ENCODE results near the gene DCAF17. TPM values are rescaled to one million over a fixed set of nuclear protein-coding genes. Genes with fewer than 3 reads are reported as not detected.
A peak's percentile ranks its signal among the peaks of the same experiment; 100 is the strongest.

Gene DCAF17
- total RNA-seq, 1 experiment from 2014 or later = 20.8 TPM

DNA sequence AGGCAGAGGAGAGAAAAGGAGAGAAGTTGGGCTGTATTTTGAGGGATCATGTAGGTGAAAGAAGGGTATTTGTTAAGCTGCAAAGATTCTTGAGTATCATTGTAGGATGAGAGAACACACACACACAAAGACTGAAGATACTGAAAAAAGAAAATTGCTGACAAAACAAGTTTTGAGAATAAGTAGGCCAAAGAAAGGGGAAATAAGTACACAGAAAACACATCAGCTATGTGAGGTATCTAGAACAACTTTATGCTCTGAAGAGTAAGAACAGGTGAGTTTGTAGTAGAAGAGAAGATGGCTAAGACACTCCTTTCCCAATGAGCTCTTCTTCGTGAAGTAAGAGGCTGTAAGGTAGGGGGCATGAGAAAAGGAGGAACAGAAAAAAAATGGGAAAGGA lies 28.5 kb upstream of the DCAF17 start:
- no peak for TF ChIP-seq CTCF (IDR thresholded peaks at IDR 0.05; ENCODE audit: unreplicated experiment)
- Mint-ChIP-seq H3K9me3 (ENCODE audit: unreplicated experiment) (peaks cover 15% of the 10 kb centered on the region), H3K4me1 (ENCODE audit: insufficient read depth, unreplicated experiment) (peaks cover 48% of the 10 kb centered on the region), H3K27ac (ENCODE audit: low read depth, unreplicated experiment) (peak overlapping the region; percentile 24), H3K36me3 (ENCODE audit: insufficient read depth, unreplicated experiment) (no peaks in the 10 kb centered on the region), H3K4me3 (ENCODE audit: unreplicated experiment) (no peak overlapping the region), H3K27me3 (ENCODE audit: insufficient read depth, unreplicated experiment) (no peaks in the 10 kb centered on the region)
- ChIA-PET POLR2A (interaction anchor here (0.6 to 1.1 kb wide), 4 partner anchors 10 to 477 kb away, joined by 3 to 6 read pairs (median 4); partner anchors contain the start of genes DCAF17 and METTL8), CTCF (interaction anchor here (0.6 kb wide), 1 partner anchor 14 kb away, joined by 3 read pairs; no protein-coding TSS in a partner anchor)
- intact Hi-C loops (cut with micrococcal nuclease) = no loop called here
- BruUV-seq (replicated peaks) = no TSS peak
- DNase-seq (ENCODE audit: unreplicated experiment) = no peak

DNA sequence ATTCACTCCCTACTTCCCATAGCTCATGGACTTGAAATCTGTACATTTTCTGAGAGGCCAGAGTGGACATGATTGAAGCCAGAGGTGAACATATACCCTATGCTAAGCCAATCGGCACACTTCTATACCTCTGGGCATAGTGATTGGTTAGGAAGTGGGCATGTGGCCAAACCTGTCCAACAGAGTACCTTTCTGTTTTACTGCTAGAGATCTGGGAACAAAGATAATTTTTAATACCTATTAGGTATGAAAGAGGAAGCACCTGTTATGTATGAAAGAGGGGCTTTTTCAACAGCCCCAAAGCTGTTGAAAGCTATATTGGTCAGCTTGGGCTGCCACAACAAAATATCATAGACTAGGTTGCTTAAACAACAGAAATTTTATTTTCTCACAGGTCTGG lies 28.0 kb upstream of the DCAF17 start:
- Mint-ChIP-seq H3K4me3 (ENCODE audit: unreplicated experiment) (no peak overlapping the region), H3K27ac (ENCODE audit: low read depth, unreplicated experiment) (peak overlapping the region; percentile 24), H3K4me1 (ENCODE audit: insufficient read depth, unreplicated experiment) (peaks cover 52% of the 10 kb centered on the region), H3K36me3 (ENCODE audit: insufficient read depth, unreplicated experiment) (no peaks in the 10 kb centered on the region), H3K9me3 (ENCODE audit: unreplicated experiment) (peaks cover 15% of the 10 kb centered on the region), H3K27me3 (ENCODE audit: insufficient read depth, unreplicated experiment) (no peaks in the 10 kb centered on the region)
- BruUV-seq (replicated peaks) = no TSS peak
- no peak for TF ChIP-seq CTCF (IDR thresholded peaks at IDR 0.05; ENCODE audit: unreplicated experiment)
- ChIA-PET POLR2A (interaction anchor here (1.0 to 1.4 kb wide), 4 partner anchors 10 to 478 kb away, joined by 3 to 6 read pairs (median 4); partner anchors contain the start of genes DCAF17 and METTL8), CTCF (interaction anchor here (0.6 to 0.7 kb wide), 3 partner anchors 14 to 166 kb away, joined by 3 read pairs; no protein-coding TSS in a partner anchor)
- no peak for DNase-seq (ENCODE audit: unreplicated experiment)
- intact Hi-C loops (cut with micrococcal nuclease) = no loop called here

DNA sequence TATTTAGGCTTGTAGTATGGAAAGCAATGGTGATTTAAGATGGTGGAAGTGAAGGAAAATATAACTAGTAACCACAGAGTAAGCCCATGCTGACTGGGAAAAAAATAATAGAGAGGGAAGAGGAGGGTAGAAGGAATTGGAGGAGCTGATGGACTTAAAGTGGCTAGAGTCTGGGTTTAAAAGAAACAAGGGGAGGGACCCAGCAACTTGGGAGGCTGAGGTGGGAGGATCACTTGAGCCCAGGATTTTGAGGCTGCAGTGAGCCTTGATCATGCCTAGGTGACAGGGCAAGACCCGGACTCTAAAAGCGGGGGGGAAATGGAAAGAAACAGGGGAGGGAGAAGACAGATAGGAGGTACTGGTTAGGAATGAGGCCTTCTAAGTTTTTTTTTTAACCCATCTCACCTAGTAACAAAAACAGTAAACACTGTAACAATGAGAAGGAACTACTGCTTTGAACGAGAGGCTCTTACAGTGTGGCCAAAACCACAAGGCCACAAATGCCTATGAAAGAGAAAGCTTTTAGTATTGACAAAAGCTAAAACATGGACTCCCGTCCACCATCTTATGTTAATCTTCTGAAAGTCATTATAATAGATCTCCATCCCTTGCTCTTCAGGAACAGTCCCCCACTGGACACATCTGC lies 26.9 kb upstream of the DCAF17 start:
- peaks cover 9% of the 10 kb centered on the region for H3K9me3 Mint-ChIP-seq (ENCODE audit: unreplicated experiment)
- no peaks in the 10 kb centered on the region for H3K36me3 Mint-ChIP-seq (ENCODE audit: insufficient read depth, unreplicated experiment)
- peaks cover 59% of the 10 kb centered on the region for H3K4me1 Mint-ChIP-seq (ENCODE audit: insufficient read depth, unreplicated experiment)
- no peak for TF ChIP-seq CTCF (IDR thresholded peaks at IDR 0.05; ENCODE audit: unreplicated experiment)
- H3K27me3 Mint-ChIP-seq (ENCODE audit: insufficient read depth, unreplicated experiment) = no peaks in the 10 kb centered on the region
- no peak overlapping the region for H3K27ac Mint-ChIP-seq (ENCODE audit: low read depth, unreplicated experiment)
- CTCF ChIA-PET = interaction anchor here (1.6 kb wide), 1 partner anchor 9 kb away, joined by 3 read pairs; no protein-coding TSS in a partner anchor
- intact Hi-C loops (cut with micrococcal nuclease) = no loop called here
- POLR2A ChIA-PET = interaction anchor here (1.1 to 5.0 kb wide), 6 partner anchors 9 to 251 kb away, joined by 3 to 49 read pairs (median 3); partner anchors contain the start of genes DCAF17 and METTL8
- no peak for DNase-seq (ENCODE audit: unreplicated experiment)
- no TSS peak for BruUV-seq (replicated peaks)
- no peak overlapping the region for H3K4me3 Mint-ChIP-seq (ENCODE audit: unreplicated experiment)

DNA sequence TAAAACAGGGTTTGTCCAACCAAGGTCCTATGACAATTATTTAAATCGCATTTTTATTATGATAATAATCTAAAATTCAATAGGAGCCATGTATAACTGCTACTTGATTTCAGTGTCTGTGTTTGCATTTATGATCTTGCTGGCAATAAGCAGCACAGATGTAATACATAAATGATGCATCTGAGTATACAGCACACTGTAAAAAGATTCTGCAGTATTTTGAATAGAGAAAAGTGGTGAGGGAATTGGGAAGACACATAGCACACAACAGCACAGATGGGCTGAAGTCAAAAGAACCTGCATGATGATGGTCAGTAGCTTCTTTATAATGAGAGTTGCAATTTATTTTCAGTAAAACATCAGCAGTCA lies 26.4 kb upstream of the DCAF17 start:
- no peak overlapping the region for H3K4me3 Mint-ChIP-seq (ENCODE audit: unreplicated experiment)
- POLR2A ChIA-PET = interaction anchor here (1.1 to 5.0 kb wide), 6 partner anchors 9 to 251 kb away, joined by 3 to 49 read pairs (median 3); partner anchors contain the start of genes DCAF17 and METTL8
- H3K27ac Mint-ChIP-seq (ENCODE audit: low read depth, unreplicated experiment) = no peak overlapping the region
- peaks cover 8% of the 10 kb centered on the region for H3K9me3 Mint-ChIP-seq (ENCODE audit: unreplicated experiment)
- H3K27me3 Mint-ChIP-seq (ENCODE audit: insufficient read depth, unreplicated experiment) = no peaks in the 10 kb centered on the region
- CTCF ChIA-PET = interaction anchor here (1.6 kb wide), 1 partner anchor 9 kb away, joined by 3 read pairs; no protein-coding TSS in a partner anchor
- DNase-seq (ENCODE audit: unreplicated experiment) = no peak
- H3K36me3 Mint-ChIP-seq (ENCODE audit: insufficient read depth, unreplicated experiment) = no peaks in the 10 kb centered on the region
- no TSS peak for BruUV-seq (replicated peaks)
- H3K4me1 Mint-ChIP-seq (ENCODE audit: insufficient read depth, unreplicated experiment) = peaks cover 59% of the 10 kb centered on the region
- TF ChIP-seq CTCF (IDR thresholded peaks at IDR 0.05; ENCODE audit: unreplicated experiment) = no peak
- intact Hi-C loops (cut with micrococcal nuclease) = loop anchor here (2.0 kb wide), 1 partner anchor 135 kb away; no protein-coding TSS in a partner anchor
